ENCODE results near the gene RNF121.
A peak's percentile ranks its signal among the peaks of the same experiment; 100 is the strongest.
"Not testable (repeated sequence)": the region's sequence is repeated elsewhere in the genome, so short reads cannot be mapped to it uniquely, and the experiment has no call there.

The RNF121 gene

GRCh38 chr11:71928737-71929443, at the start of gene RNF121:
Gene RNF121 (plus strand): TSS chr11:71929046. CDS start chr11:71929062, 16 bp downstream.
- peak; percentile 97 for DNase-seq (ENCODE audit: low spot score)

DNA sequence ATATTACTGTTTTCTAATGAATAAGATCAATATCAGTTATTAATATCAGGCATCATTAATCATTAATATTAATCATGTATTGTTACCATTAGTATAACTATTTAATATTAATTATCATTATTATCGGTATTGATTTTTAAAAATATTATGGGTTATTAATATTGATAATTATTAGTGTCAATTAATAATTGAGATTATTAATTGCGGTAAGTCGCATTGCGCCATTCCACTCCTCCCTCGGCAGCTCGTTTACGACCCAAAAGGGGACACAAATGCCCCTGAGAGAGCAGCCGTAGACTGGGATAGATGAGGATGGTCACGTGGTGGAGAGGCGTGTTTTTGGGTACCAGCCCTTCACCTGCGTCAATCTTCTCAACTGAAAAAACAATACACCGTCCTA, 43.0 kb upstream of the RNF121 start:
- not testable (repeated sequence) for DNase-seq (ENCODE audit: low spot score)

DNA sequence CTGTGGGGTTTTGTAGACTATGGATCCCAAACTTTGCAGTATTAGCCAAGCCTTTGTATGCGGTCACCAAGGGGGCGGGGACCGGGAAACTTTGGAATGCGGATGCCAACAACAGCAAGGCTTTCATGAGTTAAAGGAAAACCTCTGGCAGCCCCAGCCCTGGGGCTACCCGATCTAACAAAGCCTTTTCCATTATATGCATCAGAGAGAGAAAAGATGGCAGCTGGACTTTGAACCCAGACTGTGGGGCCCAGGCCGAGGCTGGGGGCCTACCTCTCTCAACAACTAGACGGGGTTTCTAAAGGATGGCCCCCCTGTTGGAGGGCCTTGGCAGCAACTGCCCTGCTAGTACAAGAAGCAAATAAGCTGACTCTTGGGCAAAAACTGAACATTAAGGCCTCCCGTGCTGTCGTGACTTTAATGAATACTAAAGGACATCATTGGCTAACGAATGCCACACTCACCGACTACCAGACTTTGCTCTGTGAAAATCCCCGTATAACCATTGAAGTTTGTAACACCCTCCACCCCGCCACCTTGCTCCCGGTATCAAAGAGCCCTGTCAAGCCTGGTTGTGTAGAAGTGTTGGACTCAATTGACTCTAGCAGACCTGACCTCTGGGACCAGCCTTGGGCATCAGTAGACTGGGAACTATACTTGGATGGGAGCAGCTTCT, 40.4 kb upstream of the RNF121 start:
- not testable (repeated sequence) for DNase-seq (ENCODE audit: low spot score)

DNA sequence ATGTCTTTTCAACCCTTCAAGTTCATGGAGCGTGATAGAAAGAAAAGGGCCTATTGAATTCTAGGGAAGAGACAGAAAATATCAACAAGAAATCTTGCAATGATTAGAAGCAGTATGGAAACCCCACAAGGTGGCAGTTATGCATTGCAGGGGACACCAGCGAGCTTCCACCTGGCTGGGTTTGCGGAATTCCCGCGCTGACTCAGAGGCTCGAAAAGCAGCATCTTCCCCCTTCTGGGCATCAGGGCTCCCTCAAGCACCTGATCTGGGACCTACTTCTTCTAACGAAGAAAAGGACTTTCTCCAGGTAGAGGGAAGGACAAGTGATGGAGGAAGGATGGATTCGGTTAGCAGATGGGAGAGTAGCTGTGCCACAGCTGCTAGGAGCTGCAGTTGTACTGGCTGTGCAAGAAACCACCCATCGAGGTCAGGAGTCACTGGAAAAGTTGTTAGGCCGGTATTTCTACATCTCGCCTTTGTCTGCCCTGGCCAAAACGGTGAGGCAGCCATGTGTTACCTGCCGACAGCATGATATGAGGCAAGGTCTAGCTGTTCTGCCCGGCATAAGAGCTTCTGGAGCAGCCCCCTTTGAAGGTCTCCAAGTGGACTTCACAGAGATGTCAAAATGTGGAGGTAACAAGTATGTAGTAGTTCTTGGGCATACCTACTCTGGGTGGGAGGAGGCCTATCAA, 39.5 kb upstream of the RNF121 start:
- DNase-seq (ENCODE audit: low spot score): not testable (repeated sequence)

GRCh38 chr11:71895961-71896360, 32.9 kb upstream of the RNF121 start:
- no peak for DNase-seq (ENCODE audit: low spot score)

DNA sequence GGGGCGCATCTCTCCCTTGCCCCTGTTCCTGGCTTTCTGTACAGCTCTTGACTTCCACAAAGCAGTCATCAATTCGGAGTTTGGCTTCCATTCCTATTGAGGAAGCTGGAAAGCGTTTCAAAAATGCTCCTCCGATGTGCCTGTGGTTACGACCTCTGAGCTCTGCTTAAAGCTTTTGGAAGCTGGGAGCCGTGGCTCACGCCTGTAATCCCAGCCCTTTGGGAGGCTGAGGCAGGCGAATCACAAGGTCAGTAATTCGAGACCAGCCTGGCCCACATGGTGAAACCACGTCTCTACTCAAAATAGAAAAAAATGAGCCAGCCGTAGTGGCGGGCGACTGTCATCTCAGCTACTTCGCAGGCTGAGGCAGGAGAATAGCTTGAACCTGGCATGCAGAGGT, 27.7 kb upstream of the RNF121 start:
- DNase-seq (ENCODE audit: low spot score): not testable (repeated sequence)

DNA sequence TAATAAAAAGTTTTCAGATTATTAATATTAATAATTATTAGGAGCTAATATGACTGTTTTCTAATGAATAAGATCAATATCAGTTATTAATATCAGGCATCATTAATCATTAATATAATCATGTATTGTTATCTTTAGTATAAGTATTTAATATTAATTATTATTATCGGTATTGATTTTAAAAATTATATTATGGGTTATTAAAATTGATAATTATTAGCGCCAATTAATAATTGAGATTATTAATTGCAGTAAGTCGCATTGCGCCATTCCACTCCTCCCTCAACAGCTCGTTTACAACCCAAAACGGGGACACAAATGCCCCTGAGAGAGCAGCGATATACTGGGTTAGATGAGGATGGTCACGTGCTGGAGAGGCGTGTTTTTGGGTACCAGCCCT, 20.6 kb upstream of the RNF121 start:
- no peak for DNase-seq (ENCODE audit: low spot score)

- not testable (repeated sequence) for DNase-seq (ENCODE audit: low spot score)
Measured at GRCh38 chr11:71910775-71911174, 18.1 kb upstream of the RNF121 start.

DNA sequence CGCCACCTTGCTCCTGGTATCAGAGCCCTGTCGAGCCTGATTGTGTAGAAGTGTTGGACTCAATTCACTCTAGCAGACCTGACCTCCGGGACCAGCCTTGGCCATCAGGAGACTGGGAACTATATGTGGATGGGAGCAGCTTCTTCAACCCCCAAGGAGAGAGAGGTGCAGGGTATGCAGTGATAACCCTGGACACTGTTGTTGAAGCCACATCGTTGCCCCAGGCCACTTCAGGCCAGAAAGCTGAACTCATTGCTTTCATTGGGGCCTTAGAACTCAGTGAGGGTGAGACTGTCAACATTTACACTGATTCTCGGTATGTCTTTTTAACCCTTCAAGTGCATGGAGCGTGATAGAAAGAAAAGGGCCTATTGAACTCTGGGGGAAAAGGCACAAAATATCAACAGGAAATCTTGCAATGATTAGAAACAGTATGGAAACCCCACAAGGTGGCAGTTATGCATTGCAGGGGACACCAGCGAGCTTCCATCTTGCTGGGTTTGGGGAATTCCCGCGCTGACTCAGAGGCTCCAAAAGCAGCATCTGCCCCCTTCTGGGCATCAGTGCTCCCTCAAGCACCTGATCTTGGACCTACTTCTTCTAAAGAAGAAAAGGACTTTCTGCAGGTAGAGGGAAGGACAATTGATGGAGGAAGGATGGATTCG, 17.4 kb upstream of the RNF121 start:
- DNase-seq (ENCODE audit: low spot score): not testable (repeated sequence)

GRCh38 chr11:71911986-71912340, 16.9 kb upstream of the RNF121 start:
- DNase-seq (ENCODE audit: low spot score): not testable (repeated sequence)

DNA sequence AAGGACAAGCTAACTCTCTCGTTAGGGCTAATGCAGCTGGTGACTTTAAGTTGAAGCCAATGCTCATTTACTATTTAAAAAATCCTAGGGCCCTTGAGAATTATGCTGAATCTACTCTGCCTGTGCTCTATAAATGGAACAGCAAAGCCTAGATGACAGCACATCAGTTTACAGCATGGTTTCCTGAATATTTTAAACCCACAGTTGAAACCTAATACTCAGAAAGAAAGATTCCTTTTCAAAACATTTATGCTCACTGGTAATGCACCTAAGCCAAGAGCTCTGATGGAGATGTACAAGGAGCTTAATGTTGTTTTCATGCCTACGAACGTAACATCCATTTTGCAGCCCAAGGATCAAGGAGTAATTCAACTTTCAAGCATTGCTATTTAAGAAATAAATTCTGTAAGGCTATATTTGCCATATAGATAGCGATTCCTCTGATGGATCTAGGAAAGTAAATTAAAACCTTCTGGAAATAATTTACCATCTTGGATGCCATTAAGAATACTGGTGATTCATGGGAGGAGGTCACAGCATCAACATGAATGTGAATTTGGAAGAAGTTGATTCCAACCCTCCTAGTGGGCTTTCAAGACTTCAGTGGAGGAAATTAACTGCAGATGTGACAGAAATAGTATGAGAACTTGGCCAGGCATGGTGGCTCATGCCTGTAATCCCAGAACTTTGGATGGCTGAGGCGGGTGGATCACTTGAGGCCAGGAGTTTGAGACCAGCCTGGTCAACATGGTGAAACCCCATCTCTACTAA, 14.9 kb upstream of the RNF121 start:
- no peak for DNase-seq (ENCODE audit: low spot score)

GRCh38 chr11:71914617-71915189, 14.1 kb upstream of the RNF121 start:
- no peak for DNase-seq (ENCODE audit: low spot score)

DNA sequence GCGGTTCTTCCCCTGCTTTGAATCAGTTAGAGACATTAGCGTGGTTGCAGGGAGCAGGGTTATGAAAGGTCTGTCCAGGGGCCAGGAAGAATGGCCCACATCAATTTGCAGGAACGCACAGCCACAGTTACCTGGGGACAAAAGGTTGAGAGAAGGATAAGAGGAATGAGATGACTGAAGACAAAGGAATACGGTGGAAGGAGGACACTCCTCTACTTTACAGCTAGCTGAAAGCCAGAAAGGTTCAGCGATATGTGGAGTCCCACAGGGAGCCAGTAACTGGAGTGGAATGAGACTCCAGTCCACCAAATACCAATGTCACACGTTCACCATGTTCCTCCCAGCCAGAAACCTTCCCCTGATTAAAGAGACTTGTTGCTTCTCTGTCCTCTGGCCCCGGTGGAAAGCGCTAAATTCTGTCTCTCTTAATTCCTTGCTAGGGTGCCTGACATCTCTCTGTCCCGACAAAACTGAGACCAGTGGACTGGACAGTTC, 11.2 kb upstream of the RNF121 start:
- no peak for DNase-seq (ENCODE audit: low spot score)

GRCh38 chr11:71927820-71928736, 768 bp upstream of the RNF121 start, which contains the start of gene XNDC1N:
Gene XNDC1N (minus strand): TSS chr11:71928594. CDS start chr11:71923353, 5,241 bp downstream.
- DNase-seq (ENCODE audit: low spot score): peak; percentile 92

- DNase-seq (ENCODE audit: low spot score): no peak
Measured at GRCh38 chr11:71929491-71929890, 645 bp downstream of the RNF121 start.

DNA sequence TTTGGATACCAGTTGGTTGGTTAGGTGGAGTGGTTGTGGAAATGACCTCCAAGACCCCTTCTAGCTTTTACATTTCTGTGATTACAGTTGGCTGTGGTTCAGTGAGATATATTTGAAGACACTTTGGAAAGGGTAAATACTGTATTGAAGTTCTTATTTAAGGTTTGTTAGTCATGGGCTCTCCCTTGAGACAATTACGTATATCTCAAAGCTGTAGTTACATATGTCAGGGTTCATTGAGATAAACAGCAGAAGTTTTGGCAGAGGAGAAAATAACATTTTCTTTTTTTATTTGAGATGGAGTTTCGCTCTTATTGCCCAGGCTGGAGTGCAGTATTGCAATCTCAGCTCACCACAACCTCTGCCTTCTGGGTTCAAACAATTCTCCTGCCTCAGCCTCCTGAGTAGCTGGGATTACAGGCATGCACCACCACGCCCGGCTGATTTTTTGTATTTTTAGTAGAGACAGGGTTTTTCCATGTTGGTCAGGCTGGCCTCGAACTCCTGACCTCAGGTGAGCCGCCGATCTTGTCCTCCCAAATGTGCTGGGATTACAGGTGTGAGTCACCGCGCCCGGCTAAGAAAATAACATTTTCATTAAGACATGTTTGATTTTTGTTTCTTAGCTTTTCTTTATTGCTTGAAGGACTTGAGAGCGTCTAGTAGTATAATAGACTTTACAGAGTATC, 1.9 kb downstream of the RNF121 start:
- DNase-seq (ENCODE audit: low spot score): no peak

- no peak for DNase-seq (ENCODE audit: low spot score)
Measured at GRCh38 chr11:71931245-71931602, 2.4 kb downstream of the RNF121 start.

DNA sequence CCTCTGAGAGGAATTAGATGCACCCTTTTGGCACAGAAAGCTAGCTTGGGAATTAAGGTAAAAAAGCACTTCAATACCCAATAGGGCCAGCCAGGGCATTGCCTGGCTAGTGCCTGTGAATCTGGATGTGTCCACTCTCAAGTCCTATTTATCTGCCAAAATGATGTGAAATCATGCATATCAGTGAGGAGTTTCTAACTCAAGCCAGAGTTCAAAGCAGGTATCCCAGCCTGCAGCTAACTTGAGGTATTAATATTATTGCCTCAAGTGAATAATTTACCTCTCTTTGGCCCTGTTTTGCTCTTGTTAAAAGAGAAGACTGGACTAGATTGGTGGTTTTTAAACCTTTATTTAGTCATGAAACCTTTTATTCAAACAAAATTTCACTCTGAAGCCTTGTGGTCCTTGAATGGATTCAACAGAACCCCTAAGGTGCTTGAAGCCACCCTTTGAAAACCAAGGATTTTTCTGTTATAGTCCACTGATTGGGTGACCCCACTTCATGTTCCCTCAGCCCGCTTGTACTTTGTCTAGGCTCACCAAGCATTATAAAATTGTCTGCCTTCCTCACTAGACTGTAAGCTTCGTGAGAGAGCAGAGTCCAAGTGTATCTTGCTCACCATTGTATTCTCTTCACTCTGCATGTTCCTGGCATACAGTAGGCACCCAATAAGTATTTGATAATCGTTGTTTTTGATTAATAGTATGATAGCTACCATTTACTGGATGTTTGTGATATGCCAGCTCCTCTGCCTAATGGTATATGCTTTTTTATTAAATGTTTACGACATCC, 4.5 kb downstream of the RNF121 start:
- DNase-seq (ENCODE audit: low spot score): no peak

GRCh38 chr11:71934213-71934612, 5.4 kb downstream of the RNF121 start:
- no peak for DNase-seq (ENCODE audit: low spot score)
